HuH-7 (cell line): ENCODE results near the gene MAOB.
"Not testable (repeated sequence)": the region's sequence is repeated elsewhere in the genome, so short reads cannot be mapped to it uniquely, and the experiment has no call there.

ENCODE experiments used
- DNase-seq: peaks from one replicate; pipeline ENCODE4 v3.0.0; 2011; ENCODE audit warnings: low spot score

The MAOB gene

GRCh38 chrX:43882294-43882681 is at the start of gene MAOB:
Gene MAOB (minus strand): TSS chrX:43882450. CDS start chrX:43882299, 151 bp downstream.
- DNase-seq = peak; percentile 52

DNA sequence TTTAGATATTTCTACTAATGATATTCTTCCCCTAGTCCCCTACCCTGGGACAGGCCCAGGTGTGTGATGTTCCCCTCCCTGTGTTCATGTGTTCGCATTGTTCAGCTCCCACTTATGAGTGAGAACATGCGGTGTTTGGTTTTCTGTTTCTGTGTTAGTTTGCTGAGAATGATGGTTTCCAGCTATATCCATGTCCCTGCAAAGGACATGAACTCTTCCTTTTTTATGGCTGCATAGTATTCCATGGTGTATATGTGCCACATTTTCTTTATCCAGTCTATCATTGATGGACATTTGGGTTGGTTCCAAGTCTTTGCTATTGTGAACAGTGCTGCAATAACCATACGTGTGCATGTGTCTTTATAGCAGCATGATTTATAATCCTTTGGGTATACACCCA is 39.8 kb upstream of the MAOB start:
- DNase-seq = not testable (repeated sequence)

GRCh38 chrX:43910772-43911171 is 28.5 kb upstream of the MAOB start:
- not testable (repeated sequence) for DNase-seq

DNA sequence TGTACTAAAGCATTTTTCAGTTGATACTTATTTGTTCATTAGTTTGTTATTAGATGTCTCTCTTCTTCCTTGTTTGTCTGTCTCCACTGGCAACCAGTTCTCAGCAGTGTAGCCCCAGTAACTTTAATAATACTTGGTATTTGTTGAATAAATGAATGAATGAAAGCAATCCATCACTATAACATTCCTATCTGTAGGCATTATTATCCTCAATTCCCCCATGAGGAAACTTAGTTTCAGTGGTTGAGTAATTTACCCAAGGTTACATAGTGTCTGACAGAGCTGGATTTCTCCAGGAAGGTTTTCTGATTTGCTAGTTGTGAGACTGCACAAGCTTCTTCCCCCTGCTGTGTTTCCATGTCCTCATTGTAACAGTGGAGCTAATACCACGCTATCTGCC is 27.8 kb upstream of the MAOB start:
- no peak for DNase-seq

DNA sequence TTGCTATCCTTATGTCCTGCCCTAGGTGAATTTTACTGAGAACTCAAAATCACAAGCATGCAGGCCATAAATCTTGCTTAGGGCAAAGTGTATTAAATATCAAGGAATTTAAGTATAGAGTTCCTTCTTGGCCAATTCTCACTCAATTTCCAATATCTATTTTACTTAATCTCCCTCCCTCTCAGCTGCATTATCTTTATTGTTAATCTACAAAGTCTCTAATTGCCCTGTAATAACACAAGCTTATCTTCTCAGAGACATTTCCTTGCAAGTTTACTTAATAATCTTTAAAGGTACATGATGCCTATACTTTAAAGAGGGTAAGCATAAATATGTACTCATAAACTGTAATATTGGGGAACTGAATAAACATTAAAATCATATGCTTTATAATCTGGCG is 26.9 kb upstream of the MAOB start:
- no peak for DNase-seq

GRCh38 chrX:43899878-43900815 is 17.9 kb upstream of the MAOB start:
- DNase-seq = no peak

DNA sequence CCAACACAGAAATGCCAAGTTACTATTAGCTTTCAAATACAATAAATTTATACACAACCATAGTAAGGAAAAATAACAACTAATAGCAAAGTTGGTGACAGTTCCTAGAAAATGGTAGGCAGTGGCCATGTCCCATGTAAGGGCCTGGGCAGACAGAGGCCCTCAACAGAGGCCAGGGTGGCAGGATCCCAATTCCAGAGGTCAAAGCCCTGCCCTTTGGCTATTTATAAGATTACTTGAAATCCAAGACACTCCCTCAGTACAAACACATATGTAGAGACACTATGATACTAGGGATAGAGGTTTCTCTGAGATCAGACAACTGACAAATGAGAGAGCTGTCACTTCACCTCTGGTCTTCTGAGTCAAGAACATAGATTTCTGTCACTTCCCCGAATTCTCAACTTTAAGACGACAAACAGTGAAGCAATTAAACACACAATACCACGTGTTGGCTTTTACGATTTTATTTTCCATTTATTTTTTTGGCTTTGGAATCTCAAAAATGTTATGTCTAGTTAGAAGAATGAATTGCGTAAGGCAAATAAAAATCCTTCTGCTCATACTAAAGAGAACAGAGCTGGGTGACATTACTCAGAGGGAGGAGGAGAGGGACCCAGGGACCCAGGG is 16.3 kb upstream of the MAOB start:
- no peak for DNase-seq

DNA sequence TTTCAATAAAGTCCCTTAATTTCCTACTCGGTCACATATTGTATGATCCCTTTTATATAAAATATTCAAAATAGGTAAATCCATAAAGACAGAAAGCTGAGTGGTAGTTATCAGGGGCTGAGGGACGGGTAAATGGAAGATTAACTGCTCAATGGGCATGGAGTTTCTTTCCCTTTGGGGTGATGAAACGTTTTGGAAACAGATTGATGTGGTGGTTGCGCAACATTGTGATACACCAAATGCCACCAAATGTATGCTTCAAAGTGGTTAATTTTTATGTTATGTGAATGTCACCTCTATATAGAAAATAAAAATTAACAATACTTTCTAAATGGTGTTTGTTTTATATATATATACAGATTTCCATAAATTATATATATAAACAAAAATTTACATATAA is 15.0 kb upstream of the MAOB start:
- DNase-seq = no peak

DNA sequence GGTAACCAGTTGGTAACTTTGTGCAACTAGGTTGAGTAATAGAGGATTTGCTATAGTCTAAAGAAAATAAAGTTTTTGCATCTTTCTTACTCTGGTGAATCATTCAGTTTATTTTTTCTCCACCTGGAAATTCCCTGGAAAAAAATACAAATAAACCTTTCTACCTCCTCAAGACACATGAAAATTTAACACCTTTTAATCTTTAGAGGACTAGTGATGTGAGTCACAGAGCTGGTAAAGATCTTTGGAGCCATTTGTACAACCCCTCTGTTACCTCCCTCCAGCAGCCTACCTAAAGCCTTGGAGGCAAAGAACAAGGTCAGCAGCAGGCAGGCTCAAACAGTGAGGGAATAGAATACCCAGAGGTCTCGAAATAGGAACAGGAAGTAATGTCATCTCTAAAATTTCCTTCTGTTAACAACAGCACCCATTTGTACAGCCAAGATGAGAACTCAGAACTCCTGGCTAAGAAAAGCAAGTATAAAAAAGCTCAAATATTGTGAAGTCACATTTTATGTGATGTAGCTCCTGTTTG is 10.2 kb upstream of the MAOB start:
- no peak for DNase-seq

DNA sequence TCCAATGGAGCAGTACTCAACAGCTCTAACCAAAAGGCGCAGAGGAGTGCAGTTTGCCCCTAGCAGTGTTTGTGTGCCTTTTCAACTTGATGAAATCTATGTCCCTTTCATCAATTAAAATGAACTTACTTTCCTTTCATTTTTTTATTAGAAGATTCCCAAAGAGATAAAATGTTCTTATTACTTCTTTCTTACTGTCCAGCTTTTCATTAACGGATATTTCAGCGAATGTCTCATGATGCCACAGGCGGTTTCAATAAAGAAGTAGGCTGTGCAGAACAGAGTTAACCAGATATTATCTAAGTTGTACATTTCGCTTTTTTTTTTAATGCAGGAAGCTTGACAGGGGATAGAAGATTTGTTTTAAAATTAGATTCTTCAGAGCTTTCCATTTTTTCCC is 3.4 kb upstream of the MAOB start:
- no peak for DNase-seq

- DNase-seq = peak; percentile 11
Measured at GRCh38 chrX:43881410-43882293, 598 bp downstream of the MAOB start.

DNA sequence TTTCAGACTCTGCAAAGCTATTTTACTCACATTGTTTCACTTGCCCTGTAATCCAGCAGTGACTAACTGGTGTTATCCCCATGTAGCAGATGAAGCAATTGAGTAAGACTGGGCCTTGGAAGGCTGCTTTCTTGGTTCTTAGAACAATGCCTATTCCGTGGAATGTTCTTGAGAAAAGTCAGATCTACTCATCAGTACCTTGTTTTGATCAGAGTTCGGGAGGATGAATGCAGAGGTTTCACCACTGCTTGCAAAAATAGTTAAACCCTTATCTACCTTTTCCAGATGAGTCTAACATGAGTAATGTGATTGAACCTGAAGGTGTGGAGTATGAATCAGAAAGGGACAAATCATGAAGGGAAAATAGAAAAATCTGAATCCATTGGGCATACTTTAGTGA is 1.8 kb downstream of the MAOB start:
- no peak for DNase-seq

DNA sequence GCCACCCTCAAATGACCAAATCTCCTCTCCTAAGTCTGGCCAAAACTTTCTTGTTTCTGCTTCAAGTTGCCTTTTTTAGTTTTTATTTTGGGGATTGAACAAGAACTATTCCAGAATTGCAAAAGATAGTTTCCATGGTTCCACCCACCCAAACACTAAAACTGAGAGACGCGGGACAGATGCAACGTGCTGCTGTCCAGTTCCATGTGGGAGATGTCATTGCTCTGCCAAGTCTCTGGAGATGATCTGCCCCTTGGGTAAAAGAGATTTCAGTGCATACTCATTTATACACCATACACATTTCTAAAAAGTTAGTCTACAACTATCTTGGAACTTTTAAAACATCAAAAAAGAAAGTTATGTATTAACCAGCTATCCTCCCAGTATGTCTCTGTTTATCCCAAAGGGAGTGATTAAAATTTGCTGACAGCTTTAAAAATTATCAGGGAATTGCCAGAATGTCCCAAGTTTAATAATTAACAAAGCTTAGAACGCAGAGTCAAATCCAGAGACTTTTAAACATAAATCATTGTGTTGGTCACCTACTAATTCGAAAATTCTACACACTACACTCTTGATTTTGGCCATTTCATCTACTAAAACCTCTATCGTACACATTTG is 3.2 kb downstream of the MAOB start:
- no peak for DNase-seq

- no peak for DNase-seq
Measured at GRCh38 chrX:43876680-43877079, 5.6 kb downstream of the MAOB start.

GRCh38 chrX:43870758-43871419 is 11.4 kb downstream of the MAOB start:
- no peak for DNase-seq

GRCh38 chrX:43870011-43870410 is 12.2 kb downstream of the MAOB start:
- no peak for DNase-seq

GRCh38 chrX:43868791-43869190 is 13.5 kb downstream of the MAOB start:
- DNase-seq = no peak

DNA sequence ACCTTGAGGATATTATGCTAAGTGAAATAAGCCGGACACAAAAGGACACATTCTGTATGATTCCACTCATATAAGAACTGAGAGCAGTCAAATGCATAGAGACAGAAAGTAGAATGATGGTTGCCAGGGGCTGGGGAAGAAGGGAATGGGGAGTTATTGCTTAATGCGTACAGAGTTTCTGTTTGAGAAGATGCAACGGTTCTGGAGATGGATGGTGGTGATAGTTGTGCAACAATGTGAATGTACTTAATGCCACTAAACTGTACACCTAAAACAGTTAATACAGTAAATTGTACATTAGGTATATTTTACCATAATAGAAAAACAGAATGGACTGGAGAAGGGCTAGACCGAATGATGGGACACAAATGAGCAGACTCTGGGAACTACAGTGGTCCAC is 15.8 kb downstream of the MAOB start:
- DNase-seq = no peak

DNA sequence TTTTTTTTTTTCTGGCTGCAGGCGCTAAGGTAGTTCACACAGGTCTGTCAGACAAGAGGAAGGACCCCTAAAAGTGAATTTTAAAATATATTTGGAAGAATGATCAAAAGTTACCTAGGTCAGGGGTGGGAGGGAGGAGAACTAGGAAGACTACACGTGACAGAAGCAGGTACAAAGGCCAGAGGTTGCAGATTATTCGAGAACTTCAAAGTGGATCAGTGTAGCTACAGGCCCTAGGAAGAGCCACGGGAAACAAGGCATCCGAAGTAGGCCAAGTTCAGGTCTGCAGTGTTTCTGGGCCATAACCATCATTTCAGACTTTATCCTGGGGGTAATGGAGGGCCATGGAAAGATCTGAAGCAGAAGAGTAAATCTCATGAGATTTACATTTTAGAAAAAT is 16.5 kb downstream of the MAOB start:
- DNase-seq = no peak

- DNase-seq = no peak
Measured at GRCh38 chrX:43862434-43862833, 19.8 kb downstream of the MAOB start.

DNA sequence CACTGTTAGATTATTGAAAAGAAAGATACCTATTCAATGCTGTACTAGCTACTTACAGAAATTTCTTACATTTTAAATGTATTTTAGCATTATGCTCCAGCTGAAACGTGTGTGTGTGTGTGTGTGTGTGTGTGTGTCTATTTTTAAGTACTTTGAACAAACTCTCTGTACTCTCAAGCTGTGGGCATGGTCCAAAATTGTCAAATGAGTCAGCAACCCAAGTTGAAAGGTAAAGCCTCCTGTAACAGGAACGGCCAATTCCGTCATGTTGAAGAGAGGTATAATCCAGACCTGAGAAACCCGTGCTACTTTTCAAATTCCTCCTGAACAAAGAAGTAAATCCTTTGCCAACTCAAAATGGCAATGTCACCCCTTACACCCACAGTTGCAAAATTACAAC is 20.5 kb downstream of the MAOB start:
- no peak for DNase-seq
